ENCODE data around the gene SINHCAF. TPM values are rescaled to one million over a fixed set of nuclear protein-coding genes. Genes with fewer than 3 reads are reported as not detected.
"Not testable (repeated sequence)": the region's sequence is repeated elsewhere in the genome, so short reads cannot be mapped to it uniquely, and the experiment has no call there.

Gene SINHCAF
- total RNA-seq, 1 experiment from 2014 or later, result 104 TPM

DNA sequence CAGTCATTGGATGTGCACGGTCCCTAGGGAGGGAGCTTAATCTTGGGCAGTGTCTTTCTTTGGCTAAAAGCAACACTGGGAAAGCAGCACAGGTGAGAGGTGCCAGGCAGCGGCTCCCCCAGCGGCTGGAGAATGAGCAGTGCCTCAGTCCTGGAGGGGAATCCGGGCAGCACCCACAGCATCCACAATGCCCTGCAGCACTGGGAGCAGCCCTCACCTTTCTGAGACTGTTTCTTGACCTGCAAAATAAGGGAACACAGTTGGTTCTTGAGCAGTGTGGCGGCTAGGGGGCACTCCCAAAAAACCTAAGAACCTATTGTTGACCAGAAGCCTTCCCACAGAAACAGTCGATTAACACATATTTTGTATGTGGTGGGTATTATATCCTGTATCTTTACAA, 75.8 kb downstream of the SINHCAF start:
- in situ Hi-C loops (cut with HindIII; ENCODE audit: low pct_unique_long_range_greater_than_20kb, low sequenced_read_pairs), result no loop called here
- no peak for DNase-seq (ENCODE audit: low read depth, low spot score)

DNA sequence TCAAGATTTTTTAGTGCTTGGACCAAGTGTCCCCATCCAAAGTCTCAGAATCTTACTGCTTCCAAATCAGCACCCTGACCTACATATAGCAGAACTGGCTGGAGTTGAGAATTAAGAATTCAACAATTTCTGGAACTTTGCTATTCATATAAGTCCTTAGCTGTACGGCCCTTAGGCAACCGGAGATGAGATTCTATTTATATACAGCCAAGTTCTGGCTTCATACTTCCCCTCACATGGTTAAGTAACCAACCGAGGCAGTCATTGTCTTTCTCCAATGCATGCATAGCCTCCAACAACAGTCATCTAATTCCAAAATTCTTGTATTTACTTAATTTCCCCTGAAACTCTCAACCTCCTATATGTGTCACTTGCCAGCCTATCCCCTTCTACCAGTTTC, 76.6 kb downstream of the SINHCAF start:
- in situ Hi-C loops (cut with HindIII; ENCODE audit: low pct_unique_long_range_greater_than_20kb, low sequenced_read_pairs), result no loop called here
- DNase-seq (ENCODE audit: low read depth, low spot score), result no peak

DNA sequence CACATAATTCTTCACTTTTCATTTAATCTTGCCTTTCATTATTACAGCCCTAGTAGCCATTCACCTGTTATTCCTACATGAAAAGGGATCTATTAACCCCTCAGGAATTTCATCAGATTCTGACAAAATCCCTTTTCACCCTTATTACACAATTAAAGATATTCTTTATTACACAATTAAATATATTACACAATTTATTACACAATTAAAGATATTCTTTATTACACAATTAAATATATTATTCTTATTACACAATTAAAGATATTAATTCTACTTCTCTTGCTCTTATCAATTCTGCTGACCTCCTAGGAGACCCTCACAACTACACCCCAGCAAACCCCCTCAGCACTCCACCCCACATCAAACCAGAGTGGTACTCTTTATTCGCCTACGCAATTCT, 77.1 kb downstream of the SINHCAF start:
- no peak for DNase-seq (ENCODE audit: low read depth, low spot score)
- in situ Hi-C loops (cut with HindIII; ENCODE audit: low pct_unique_long_range_greater_than_20kb, low sequenced_read_pairs), result no loop called here

DNA sequence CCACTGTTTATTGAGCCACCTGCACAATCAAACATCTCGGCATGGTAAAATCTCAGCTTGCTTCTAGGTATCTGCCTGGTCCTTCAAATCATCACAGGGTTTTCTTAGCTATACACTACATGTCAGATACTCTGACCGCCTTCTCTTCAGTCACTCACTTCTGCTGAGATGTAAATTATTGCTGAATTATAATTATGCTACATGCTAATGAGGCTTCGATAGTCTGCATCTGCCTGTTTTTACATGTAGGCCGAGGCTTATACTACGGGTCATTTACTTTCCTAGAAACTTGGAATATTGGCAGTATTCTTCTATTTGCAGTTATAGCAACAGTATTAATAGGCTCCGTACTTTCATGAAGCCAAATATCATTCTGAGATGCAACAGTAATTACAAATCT, 77.6 kb downstream of the SINHCAF start:
- in situ Hi-C loops (cut with HindIII; ENCODE audit: low pct_unique_long_range_greater_than_20kb, low sequenced_read_pairs), result no loop called here
- no peak for DNase-seq (ENCODE audit: low read depth, low spot score)

DNA sequence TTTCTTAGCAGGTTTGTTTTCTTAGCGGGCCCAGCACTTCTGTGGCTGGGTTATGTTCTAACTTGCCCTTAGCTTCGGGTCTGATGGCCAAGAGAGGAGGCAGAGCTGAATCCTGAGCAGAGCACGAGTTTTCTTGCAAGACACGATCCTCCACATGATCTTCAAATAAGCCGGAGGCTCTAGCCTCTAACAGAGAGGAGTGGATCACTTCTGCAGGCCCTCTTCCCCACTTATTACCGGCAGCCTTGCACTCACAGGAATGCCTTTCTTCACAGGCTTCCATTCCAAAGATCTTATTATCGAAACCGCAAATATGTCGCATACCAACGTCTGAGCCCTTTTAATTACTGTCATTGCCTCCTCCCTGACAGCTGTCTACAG, 79.5 kb downstream of the SINHCAF start:
- in situ Hi-C loops (cut with HindIII; ENCODE audit: low pct_unique_long_range_greater_than_20kb, low sequenced_read_pairs), result no loop called here
- DNase-seq (ENCODE audit: low read depth, low spot score), result peak; percentile 81

DNA sequence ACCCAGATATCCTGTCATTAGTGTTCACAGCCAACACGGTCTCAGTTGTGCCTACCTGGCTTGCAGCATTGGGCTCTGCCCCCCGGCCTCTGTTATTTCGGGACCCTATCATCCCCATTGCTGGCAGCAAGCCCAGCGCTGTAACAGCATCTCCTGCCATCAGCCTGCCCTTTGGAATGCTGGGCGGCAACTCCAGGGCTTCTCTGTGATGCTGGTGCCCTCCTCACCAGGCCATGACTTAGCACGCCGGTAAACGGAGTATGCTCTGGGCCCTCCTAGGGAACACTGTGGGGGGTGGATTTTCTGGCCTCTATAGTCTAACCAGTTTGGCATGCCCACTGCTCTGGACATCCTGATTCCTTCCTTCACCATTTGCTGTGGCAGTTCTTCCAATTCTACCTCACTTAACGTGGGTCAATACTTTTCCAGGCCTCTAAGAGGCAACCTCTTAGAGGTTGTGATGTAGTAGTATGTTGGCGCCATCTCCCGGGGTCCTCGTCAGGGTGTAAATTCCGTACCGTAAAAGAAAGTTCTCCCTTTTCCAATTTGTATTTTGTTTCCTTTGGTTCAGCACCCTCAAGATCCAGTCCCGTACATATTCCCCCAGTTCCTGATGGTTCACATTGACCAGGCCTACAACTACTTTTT, 80.0 kb downstream of the SINHCAF start:
- in situ Hi-C loops (cut with HindIII; ENCODE audit: low pct_unique_long_range_greater_than_20kb, low sequenced_read_pairs), result no loop called here
- peak; percentile 79 for DNase-seq (ENCODE audit: low read depth, low spot score)

DNA sequence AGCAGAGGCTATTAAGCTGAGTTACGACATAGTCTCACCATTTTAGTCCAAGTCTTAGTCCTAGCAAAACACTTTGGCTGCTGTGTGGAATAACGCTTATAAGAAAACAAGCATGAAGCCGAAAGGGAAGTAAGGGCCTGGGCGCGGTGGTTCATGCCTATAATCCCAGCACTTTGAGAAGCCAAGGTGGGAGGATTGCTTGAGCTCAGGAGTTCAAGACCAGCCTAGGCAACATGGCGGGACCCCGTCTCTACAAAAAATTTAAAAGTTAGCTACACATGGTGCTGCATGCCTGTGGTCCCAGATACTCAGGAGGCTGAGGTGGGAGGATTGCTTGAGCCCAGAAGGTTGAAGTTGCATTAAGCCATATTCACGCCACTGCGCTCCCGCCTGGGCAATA, 83.5 kb downstream of the SINHCAF start:
- in situ Hi-C loops (cut with HindIII; ENCODE audit: low pct_unique_long_range_greater_than_20kb, low sequenced_read_pairs); DNase-seq (ENCODE audit: low read depth, low spot score): not testable (repeated sequence)

DNA sequence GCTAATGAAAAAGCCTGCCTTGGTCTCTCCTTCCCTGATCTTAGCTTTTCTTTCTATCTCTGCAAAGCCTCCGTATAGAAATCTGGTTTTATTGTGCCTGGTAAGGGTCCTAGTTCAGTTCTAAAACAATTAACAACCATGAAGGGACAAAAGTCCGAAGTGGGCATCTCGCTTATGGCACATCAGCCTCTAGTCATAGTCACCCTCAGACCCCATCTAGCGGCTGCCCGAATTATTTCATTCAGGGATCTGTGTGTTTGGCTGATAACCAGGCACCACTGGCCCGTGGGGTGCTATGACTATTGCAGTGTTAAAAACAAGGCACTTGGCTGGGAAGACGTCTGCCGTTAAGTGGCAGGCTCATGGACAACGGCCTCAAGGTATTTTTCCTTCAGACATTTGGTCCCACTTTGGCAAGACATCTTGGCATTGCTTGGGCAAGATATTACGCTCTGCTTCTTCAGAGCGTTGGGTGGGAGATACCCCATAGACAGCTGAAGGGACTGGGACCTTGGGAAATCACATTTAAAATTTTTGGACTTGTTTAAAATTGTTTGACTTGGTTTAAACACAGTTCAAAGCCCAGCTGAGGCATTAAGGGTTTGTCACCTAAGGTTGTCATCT, 87.1 kb downstream of the SINHCAF start:
- peak; percentile 85 for DNase-seq (ENCODE audit: low read depth, low spot score)
- in situ Hi-C loops (cut with HindIII; ENCODE audit: low pct_unique_long_range_greater_than_20kb, low sequenced_read_pairs), result no loop called here

DNA sequence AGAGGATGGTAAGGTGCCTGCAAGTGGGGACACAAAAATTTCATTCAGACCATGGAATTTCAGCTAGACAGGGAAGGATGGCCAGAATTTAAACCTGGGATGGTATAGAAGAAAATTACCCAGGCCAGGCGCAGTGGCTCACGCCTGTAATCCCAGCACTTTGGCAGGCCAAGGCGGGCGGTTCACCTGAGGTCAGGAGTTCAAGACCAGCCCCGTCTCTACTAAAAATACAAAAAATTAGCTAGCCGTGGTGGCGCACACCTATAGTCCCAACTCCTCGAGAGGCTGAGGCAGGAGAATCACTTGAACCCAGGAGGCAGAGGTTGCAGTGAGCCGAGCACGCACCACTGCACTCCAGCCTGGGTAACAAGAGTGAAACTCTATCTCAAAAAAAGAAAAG, 87.6 kb downstream of the SINHCAF start:
- in situ Hi-C loops (cut with HindIII; ENCODE audit: low pct_unique_long_range_greater_than_20kb, low sequenced_read_pairs); DNase-seq (ENCODE audit: low read depth, low spot score): not testable (repeated sequence)

DNA sequence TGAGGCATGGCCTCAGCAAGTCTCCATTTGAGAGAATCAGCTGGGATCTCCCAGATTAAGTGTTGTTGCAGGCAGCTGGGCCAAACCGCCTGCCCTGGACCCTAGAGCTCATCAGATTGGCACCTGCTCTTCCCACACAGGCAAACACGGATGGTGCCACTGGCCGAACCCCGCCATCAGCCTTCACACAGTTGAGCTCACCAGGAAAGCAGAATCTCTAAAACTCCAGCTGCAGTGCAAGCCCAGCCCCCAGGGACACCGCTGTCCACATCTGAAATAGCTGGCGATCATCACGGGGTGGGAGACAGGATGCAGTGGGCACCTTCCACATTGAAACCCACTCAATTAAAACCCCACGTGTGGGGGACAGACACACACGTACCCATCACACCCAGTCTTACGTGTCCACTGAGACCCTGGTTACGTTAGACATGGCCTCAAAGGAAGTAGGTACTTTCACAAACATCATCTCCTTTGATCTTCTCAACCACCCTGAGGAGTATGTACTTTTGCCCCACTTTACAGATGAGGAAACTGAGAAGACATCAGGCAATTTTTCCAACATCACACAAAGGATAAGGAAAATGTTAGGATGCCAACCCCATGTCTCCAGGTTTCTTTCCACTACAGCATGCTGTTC, 88.8 kb downstream of the SINHCAF start:
- no peak for DNase-seq (ENCODE audit: low read depth, low spot score)
- in situ Hi-C loops (cut with HindIII; ENCODE audit: low pct_unique_long_range_greater_than_20kb, low sequenced_read_pairs), result no loop called here

DNA sequence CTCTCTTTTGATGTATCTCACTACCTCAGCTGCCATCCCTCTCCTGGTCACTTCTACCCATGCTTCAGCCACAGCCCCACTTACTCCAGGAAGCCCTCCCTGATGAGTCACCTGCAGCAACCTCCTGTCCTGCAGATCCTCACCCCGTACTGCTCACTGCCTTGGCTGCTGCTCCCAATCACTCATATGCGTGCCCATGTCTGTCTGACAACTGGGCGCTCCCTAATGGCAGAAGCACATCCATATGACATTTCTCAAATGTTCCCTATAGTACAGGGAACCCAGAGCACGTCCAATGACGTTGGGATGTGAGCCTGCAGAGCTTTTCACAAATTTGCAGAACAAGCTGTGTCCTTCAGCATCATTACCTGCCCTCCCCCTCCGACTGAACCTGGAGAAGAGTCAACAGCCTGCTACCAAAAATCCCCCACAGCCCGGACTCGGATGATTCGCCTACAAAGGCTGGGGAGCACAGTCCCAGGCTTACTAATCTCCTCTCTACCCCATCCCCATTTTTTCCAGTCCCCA, 90.0 kb downstream of the SINHCAF start:
- in situ Hi-C loops (cut with HindIII; ENCODE audit: low pct_unique_long_range_greater_than_20kb, low sequenced_read_pairs), result no loop called here
- no peak for DNase-seq (ENCODE audit: low read depth, low spot score)

DNA sequence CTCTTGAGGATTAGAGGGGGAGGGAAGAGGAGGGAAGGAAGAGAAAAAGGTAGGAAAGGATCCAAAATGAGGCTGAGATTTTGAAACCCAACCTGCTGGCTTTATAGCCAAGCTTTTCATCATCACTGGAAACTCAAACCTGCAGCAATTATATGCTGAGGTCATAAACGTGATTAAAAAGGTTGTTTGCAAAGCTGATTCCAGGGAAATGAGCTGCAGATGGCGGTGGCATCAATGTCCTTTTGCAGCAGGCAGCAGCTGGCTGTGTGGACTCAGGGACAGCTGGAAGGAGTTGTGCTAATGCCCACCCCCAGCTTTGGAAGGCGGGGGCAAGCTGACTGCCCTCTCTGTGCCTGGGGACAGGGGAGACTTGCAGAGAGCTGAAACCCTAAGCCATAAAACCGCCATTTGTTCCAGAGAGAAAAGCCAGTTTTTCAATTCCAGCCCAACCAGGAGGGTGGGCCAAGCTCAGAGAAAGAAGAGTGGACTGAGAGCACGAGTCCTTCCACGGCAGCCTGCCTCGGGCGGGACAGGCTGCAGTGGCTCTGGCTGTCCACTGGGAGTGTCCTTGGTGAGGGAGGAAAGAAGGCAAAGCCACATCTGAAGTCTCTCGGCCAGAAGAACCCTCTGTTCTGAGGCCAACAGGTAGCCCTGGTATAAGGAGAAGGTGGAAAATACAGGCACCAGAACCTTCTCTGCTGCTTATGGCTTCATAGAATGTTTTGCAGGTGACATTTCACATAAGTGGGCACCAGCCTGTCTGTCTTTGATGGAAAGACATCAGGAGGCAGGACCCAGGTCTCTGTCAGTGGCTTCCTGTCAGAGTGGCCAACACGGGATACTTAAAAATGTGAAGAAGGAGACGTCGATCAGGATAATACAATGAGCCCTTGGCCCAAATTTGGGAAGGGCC, 90.7 kb downstream of the SINHCAF start:
- in situ Hi-C loops (cut with HindIII; ENCODE audit: low pct_unique_long_range_greater_than_20kb, low sequenced_read_pairs), result no loop called here
- DNase-seq (ENCODE audit: low read depth, low spot score), result peak; percentile 69

DNA sequence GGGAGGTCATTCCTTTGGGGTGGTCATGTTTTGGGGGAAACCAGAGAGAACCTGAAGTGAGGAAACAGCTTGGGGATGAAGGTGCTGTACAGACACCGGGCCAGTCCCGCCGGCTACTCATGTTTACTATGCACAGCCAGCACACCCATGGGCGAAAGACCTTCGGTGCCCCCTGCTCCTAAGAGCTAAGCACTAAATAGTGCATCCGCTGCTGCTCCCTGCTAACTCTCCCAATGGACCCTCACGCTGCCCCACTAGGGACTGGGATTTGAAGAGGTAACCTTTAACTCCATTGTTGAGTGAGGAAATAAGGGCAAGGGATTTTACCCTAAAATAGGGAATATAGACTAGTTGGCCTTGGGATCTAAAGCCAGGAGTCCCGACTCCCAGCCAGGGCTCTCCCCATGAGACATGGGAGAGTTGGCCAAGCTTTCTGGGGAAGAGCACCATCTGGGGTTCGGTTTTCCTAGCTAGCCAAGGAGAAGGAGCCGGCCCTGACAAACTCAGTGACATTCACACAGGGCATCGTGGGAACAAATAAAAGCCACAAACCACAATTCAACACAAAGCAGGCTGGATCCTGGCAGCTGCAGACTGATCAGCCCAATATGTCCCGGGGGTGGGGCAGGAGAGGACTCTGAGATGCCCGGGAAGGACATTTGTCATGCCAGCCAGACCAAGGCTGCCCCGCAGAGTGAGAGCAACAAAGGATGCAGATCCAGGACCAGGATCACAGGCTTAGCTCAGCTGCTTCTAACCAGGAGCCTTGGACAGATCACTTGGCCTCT, 91.7 kb downstream of the SINHCAF start:
- in situ Hi-C loops (cut with HindIII; ENCODE audit: low pct_unique_long_range_greater_than_20kb, low sequenced_read_pairs), result no loop called here
- DNase-seq (ENCODE audit: low read depth, low spot score), result no peak

DNA sequence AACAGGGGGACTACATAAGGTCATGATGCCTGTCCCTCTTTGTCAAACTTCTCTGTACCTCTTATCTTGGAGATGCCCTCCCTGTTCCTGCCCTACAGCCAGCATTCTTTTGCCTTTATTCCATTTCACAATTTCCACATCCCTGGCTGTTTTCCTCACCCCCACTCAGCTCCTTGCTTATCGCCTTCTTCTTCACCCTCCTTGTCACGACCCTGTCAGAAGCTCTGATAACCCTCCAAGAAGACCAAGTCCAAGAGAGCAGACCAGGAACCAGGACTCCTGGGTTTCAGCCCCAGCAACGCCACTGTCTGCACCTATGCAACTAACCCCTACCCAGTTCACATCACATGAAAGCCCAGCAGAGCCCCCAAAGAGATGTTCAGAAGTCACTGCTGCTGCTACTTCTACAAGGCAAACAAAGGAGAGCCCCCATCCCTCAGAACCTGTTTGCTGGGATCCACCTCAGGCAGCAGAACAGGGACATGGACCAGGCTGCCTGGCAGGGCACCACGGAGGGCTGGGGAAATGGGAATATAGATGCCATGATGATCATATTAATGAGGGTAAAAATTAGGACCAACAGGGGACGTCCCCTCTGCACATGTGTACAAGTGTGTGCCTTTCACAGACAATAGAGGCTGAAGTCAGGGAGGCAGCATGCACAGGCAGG, 92.8 kb downstream of the SINHCAF start:
- no peak for DNase-seq (ENCODE audit: low read depth, low spot score)
- in situ Hi-C loops (cut with HindIII; ENCODE audit: low pct_unique_long_range_greater_than_20kb, low sequenced_read_pairs), result no loop called here

DNA sequence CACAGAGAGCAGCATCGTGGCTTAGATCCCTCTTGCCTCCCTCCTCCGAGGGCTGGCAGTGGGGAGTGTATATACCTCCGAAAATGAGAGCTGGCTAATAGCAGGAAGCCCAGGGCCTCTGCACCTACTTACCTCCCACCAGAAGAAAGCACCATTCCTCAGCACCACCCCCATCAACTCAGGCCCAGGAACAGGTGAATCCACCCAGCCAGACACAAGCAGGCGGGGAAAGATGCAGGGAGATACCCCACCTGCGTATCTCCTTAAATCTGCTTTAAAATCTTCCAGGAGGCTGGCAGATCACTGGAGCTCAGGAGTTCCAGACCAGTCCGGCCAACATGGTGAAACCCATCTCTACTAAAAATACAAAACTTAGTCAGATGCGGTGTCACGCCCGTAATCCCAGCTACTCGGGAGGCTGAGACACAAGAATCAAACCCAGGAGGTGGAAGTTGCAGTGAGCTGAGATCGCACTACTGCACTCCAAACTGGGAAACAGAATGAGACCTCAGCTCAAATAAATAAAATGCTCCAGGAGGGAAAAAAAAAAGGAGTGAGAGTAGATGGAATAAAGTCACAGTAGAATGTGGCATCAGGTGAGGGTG, 93.5 kb downstream of the SINHCAF start:
- no peak for DNase-seq (ENCODE audit: low read depth, low spot score)
- in situ Hi-C loops (cut with HindIII; ENCODE audit: low pct_unique_long_range_greater_than_20kb, low sequenced_read_pairs), result no loop called here

DNA sequence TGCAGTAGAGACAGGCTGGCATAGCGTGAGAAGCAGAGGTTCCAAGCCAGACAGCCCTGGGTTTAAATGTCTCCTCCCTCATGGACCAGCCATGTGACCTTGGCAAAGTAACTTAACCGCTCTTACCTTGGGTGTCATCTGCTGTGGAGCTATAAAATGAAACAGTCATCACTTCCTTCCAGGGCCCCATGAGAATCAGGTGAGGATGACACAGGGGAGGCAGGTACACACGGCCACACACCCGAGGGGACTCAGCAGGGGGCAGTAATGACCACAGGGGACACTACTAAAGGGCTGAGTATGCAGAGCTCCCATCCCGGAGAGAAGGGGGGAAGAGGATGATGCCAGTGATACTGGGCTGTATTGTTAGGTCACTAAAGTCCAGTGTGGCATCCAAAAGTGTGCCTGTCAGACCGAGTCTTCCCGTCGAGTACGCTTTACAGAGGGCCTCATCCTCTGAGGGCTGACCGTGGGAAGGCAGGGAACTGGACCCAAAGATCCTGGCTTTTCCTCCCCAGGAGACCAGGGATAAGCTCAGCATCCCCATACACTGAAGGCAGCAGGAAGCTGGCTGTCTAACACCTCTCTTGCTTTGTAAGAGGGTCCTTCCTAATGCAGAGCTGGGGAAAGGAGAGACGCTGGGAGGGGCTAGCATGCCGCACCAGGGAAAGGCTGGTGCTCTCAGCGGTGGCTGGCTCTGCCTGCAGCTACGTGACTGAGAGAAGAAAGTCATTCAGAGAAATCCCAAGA, 94.2 kb downstream of the SINHCAF start:
- in situ Hi-C loops (cut with HindIII; ENCODE audit: low pct_unique_long_range_greater_than_20kb, low sequenced_read_pairs), result no loop called here
- DNase-seq (ENCODE audit: low read depth, low spot score), result no peak

All from SK-MEL-5 (cell line).